ENCODE measurements around the gene SYP.
"Not testable (repeated sequence)": the region's sequence is repeated elsewhere in the genome, so short reads cannot be mapped to it uniquely, and the experiment has no call there.

SYP gene

GRCh38 chrX:49147936-49148335 is 52.1 kb downstream of the SYP start:
- no peak for TF ChIP-seq CTCF (IDR thresholded peaks at IDR 0.05; ENCODE audit: borderline replicate concordance, insufficient read depth, low read depth, low read length)
- no peak overlapping the region for H3K4me3 ChIP-seq (ENCODE audit: low read depth, low read length)

GRCh38 chrX:49147282-49147681 is 52.7 kb downstream of the SYP start:
- H3K4me3 ChIP-seq (ENCODE audit: low read depth, low read length) = no peak overlapping the region
- no peak for TF ChIP-seq CTCF (IDR thresholded peaks at IDR 0.05; ENCODE audit: borderline replicate concordance, insufficient read depth, low read depth, low read length)

GRCh38 chrX:49143154-49143553 is 56.8 kb downstream of the SYP start:
- H3K4me3 ChIP-seq (ENCODE audit: low read depth, low read length) = not testable (repeated sequence)

- H3K4me3 ChIP-seq (ENCODE audit: low read depth, low read length) = not testable (repeated sequence)
- TF ChIP-seq CTCF (IDR thresholded peaks at IDR 0.05; ENCODE audit: borderline replicate concordance, insufficient read depth, low read depth, low read length) = 0 out of 2 replicates have a peak, but pooled peaks have one; percentile 14
Measured at GRCh38 chrX:49142264-49142663, 57.7 kb downstream of the SYP start.

GRCh38 chrX:49139713-49140112 is 60.3 kb downstream of the SYP start:
- TF ChIP-seq CTCF (IDR thresholded peaks at IDR 0.05; ENCODE audit: borderline replicate concordance, insufficient read depth, low read depth, low read length) = no peak
- H3K4me3 ChIP-seq (ENCODE audit: low read depth, low read length) = no peak overlapping the region
